ENCODE measurements around the gene ZNF655.

ZNF655 gene

DNA sequence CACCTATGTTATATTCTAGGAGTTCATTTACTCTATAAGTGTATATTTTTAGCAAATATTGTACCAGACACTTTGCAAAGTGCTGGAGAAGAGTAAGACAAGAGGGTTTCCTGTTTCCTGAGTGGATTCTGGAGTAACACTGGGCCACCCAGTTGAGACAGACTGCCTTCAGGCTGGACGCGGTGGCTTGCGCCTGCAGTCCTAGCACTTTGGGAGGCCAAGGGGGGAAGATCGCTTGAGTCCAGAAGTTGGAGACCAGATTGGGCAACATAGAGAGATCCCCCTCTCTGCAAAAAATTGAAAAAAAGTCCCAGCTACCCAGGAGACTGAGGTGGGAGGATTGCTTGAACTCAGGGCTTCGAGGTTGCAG lies 57.5 kb downstream of the ZNF655 start:
- DNase-seq: no peak

DNA sequence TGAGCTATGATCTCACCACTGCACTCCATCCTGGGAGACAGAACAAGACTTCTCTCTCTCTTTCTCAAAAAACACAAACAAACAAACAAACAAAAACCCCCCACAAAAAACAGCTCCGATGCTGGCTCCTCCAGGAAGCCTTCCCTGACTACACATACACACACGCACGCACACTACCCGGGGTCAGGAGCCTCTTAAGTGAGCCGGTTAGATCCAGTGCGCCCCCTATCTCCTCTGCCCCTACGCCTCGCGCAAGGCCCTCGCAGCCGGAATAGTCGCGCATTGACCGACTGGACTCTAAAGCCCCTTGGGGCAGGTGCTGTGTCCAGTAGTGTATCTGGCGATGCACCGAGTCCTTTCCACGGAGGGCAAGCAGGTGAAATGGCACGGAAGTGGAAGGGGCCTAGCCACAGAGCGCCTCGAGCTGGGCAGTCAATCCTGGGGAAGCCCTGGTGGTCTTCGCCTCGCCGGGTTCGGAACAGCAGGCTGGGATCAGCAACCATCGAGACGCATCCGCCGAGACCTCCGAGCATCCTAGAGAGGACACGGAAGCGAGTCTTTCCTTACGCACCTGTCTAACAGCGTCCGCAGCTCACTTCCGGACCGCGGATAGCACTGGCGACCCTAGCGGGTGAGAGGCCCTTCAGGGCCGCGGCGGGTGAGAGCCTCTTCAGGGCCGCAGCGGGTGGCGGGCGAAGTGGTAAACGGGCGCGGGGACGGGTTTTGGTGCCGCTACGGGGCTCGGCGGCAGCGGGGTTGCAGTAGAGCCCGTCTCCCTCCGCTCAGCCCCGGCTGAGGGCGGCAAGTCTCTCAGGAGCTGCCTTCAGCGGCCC lies 58.1 kb downstream of the ZNF655 start, which contains the start of gene ZSCAN25:
Gene ZSCAN25, plus strand, starts transcription at position 588 of the 833 bp plus-strand sequence. CDS start 2,661 bp downstream, outside the sequence.
- DNase-seq: peak; percentile 91

DNA sequence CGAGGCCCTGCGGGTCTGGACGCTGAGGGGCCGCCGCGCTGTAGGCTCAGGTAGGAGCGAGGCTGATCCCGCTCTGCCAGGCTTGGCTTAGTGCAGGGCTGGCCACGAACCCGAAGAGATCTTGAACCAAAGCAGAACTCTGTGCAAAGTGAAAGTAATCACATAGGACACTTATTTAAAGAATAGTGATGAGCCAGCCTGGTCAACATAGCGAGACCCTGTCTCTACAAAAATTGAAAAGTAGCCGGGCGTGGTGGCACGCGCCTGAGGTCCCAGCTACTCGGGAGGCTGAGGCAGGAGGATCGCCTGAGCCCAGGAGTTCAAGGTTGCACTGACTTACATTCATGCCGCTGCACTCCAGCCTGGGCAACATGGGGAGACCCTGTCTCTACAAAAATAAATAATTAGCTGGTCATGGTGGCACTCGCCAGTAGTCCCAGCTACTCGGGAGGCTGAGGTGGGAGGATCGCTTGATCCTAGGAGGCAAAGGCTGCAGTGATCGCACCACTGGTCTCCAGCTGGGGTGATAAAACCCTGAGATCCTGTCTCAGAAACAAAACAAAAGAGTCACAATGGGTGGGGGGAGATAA lies 58.8 kb downstream of the ZNF655 start:
- DNase-seq: no peak

DNA sequence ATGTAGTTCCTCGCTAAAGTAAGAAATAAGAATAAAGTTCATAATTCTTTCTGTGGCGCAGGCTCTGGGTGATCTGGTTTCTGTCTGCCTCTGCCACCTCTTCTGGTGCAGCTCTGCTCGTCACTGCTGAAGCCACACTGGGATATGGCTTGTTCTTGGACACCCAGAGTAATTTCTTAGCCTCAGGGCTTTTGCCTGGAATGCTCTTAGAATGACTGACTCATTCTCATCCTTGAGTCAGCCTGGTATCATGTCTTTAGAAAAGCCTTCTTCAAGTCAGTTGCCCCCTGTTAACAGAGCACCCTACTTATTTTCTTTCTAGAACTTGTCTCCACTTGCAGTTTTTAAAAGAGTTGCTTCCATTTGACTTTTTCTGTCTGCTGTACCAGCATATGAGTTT lies 60.3 kb downstream of the ZNF655 start:
- no peak for DNase-seq

DNA sequence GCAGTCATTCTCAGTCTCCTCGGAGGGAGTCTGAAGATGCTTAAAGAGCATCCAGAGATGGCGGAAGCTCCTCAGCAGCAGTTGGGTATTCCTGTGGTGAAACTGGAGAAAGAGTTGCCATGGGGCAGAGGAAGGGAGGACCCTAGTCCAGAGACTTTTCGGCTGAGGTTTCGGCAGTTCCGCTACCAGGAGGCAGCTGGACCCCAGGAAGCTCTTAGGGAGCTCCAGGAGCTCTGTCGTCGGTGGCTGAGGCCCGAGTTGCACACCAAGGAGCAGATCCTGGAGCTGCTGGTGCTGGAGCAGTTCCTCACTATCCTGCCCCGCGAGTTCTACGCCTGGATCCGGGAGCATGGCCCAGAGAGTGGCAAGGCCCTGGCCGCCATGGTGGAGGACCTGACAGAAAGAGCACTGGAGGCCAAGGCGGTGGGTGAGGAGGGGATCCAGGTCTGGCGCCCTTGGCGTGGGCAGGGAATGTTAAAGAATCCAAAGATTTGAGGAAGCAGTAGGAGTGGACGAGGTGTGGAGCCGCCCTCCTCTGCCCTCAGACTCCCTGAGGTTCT lies 61.2 kb downstream of the ZNF655 start:
- no peak for DNase-seq

DNA sequence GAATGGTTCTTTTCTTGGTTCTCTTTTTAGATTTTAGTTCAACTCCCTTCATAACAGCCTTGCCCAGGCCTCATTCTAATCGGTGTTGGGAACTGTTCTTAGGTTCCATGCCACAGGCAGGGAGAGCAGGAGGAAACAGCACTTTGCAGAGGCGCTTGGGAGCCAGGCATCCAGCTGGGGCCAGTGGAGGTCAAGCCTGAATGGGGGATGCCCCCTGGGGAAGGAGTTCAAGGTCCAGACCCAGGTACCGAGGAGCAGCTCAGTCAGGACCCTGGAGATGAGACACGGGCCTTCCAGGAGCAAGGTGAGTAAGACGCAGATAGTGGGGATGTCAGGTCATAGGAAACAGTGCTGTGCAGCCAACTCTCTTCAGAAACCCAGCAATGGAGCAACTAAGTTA lies 62.8 kb downstream of the ZNF655 start:
- DNase-seq: no peak

DNA sequence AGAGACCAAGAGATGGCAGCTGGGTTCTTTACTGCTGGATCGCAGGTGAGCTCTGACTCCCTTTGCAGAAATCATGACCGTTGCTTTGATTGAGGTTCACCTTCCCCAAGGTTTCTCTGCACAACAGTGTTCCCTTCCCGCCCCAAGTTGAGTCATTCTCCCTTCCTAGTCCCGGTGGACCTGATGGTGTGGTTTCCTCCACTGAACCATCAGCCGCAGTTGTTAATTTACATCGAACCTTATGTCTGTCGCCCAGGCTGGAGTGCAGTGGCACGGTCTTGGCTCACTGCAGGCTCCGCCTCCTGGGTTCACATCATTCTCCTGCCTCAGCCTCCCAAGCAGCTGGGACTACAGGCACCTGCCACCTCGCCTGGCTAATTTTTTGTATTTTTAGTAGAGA lies 64.2 kb downstream of the ZNF655 start:
- no peak for DNase-seq

DNA sequence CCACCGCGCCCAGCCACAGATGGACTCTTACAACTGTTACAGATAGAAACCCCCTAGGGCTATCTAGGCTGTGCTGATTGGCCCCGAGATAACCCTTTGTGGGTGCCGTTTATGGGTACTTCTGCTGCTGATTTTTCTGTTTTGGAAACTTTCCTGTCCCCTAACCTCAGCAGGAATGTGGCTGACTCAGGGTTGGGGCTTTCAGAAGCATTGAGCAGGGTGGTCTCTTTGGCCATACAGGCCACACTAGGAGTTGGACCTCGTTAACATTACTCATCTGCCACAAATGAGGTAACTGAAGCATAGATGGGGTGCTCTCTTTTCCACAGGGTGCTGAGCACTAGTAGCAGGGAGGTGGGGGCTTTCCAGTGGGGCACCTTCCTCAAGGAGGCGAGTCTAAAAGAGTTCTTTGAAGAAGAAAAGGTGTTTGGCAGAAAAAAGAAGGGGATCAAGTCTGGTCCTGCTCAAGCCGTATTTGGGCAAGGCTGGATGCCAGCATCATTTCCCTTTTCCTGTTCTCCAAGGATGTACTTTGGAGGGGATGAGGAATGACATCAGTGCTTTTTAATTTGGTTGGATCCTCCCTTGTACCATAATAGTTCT lies 64.8 kb downstream of the ZNF655 start:
- DNase-seq: peak; percentile 20

DNA sequence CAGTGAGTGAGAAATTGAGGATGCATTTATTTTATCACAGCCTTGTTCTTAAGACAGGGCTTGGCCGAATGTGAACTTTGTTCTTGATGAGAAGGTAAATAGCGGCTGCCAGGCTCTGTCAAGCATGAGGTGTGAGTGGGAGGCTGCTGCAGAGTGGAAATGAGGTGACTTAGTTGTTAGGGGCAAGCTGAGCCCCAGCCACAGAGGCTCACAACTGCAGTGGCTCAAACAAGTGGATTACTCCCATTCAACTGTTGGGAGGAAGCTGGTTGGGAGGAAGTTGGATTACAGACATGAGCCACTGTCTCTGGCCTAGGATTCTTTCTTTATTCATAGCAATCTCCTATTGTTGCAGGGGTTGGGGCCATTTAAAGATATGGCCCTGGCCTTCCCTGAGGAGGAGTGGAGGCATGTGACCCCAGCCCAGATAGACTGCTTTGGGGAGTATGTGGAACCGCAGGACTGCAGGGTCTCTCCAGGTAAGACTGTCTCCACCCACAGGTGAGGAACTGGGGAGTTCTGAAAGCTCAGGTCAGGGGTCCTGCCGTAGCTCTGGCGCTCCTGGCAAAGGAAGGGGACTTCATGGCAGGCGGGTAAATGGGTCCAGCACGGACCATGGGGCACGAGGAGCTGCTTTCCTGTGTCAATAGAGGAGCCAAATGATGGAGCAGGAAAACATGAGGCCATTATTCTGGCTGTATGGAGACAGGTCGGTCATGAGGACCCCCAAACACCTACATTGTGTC lies 65.4 kb downstream of the ZNF655 start:
- DNase-seq: peak; percentile 14

DNA sequence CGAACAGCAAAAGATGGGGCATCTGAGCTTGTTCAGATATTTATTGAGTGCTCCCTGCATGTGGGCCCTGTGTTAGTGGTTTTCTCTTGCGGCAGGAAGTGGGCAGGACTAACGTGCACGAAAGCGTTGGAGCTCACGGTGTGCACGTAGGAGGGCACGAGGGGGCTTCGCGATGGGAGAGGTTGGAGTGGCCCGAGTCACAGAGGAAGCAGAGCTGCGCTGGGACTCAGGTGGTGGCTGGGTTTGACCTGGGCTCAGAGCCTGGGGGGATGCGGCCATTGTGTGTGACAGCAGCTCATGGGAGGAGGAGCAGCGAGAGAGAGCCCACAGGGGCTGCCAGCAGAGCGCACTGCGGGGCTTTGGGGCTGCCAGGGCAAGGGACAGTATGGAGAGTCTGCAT lies 66.0 kb downstream of the ZNF655 start:
- peak; percentile 75 for DNase-seq

DNA sequence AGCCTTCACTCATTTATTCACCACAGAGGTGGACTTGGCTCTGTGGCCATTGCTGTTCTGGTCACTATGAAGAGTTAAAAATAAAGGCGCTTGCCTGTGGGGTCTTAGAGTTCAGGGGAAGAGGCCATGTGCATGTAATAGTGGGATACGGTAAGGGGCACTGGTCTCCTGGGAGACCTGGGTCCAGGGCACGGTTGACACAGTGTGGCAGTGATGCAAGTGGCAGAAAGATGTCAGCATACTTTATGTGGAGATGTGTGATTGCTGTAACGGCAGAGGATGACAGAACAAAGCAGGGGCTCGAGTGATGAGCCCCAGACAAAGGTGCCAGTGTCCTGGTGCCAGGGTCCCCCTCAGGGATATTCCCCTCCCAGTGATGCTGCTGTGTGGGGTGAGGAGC lies 66.9 kb downstream of the ZNF655 start:
- no peak for DNase-seq

DNA sequence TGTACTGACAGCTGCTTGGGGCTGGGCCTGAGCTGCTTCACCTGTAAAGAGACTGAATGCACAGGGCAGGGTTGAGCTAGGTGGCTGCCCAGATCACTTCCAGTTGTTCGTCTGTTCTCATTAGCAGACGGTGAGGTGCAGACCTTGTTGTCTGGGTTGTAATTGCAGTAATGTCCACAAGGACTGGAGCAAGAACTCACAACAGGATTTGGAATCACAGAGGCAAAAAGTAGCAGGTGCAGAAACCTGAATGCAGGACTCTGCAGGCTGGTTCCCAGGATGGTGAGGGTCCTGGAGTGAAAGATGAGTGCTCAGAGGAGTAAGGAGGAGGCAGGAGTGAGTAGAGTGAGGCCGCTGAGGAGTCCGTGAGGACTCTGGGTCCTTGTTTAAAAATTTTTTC lies 67.5 kb downstream of the ZNF655 start:
- DNase-seq: no peak
